GM12873 (cell line): ENCODE results near the gene CHAF1A.

Experiments used
- TF ChIP-seq, protein P1 (sequence below): IDR thresholded peaks from 2 replicates; pipeline ENCODE4 v1.5.1; 2012; ENCODE audit warnings: low read depth, mild to moderate bottlenecking, moderate library complexity, low read length, control low read depth; ENCODE audit not compliant: insufficient read depth; ENCODE audit errors: missing control alignments

The CHAF1A gene

GRCh38 chr19:4491446-4491845 lies 89.0 kb downstream of the CHAF1A start:
- TF ChIP-seq, protein P1, sequence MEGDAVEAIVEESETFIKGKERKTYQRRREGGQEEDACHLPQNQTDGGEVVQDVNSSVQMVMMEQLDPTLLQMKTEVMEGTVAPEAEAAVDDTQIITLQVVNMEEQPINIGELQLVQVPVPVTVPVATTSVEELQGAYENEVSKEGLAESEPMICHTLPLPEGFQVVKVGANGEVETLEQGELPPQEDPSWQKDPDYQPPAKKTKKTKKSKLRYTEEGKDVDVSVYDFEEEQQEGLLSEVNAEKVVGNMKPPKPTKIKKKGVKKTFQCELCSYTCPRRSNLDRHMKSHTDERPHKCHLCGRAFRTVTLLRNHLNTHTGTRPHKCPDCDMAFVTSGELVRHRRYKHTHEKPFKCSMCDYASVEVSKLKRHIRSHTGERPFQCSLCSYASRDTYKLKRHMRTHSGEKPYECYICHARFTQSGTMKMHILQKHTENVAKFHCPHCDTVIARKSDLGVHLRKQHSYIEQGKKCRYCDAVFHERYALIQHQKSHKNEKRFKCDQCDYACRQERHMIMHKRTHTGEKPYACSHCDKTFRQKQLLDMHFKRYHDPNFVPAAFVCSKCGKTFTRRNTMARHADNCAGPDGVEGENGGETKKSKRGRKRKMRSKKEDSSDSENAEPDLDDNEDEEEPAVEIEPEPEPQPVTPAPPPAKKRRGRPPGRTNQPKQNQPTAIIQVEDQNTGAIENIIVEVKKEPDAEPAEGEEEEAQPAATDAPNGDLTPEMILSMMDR: no peak

DNA sequence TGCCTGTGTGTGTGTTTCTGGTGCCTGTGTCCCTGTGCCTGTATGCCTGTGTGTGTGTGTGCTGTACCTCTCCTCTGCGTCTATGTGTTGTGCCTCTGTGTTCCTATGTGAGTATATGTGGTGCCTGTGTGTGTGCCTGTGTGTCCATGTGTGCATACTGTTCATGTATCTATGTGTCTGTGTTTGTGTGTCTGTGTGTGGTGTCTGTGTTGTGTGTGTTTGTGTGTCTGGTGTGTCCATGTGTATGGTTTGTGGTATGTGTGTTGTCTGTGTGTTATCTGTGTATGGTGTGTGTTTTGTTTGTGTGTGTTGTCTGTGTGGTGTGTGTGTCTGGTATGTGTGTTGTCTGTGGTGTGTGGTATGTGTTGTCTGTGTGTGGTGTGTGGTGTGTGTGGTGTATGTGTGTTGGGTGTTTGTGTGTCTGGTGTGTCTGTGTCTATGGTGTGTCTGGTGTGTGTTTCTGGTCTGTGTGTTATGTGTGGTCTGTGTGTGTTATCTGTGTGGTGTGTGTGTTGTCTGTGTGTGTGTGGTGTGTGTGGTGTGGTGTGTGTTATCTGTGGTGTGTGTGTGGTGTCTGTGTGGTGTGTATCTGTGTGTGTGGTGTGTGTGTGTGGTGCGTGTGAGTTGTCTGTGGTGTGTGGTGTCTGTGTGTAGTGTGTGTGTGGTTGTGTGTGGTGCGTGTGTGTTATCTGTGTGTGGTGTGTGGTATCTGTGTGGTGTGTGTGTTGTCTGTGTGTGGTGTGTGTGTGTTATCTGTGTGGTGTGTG lies 90.1 kb downstream of the CHAF1A start:
- TF ChIP-seq, protein P1: no peak
